Thymus (tissue), 2 donors: ENCODE data around the gene ARHGAP25. TPM values are rescaled to one million over a fixed set of nuclear protein-coding genes. Genes with fewer than 3 reads are reported as not detected.

ENCODE experiments used
- polyA plus RNA-seq: library from polyadenylated mRNA; stranded (reverse); fragments of 200-250 nt; gene quantifications from one replicate; pipeline ENCODE4 v1.2.3, GENCODE V29; 2013
- total RNA-seq: library from RNA; stranded (reverse); fragments of 120-200 nt; gene quantifications from one replicate; pipeline ENCODE4 v1.2.4, GENCODE V29; 2013
- donor health status: healthy.

Gene ARHGAP25
- total and polyA plus RNA-seq, 2 donors, result 31.7 to 32.2 TPM

Other genes starting within 250 kb of the ARHGAP25 start
- gene PROKR1, start 91.2 kb upstream of the ARHGAP25 start, total RNA-seq, result 0.05 TPM
- 0.07 TPM for gene PROKR1, start 91.2 kb upstream of the ARHGAP25 start, polyA plus RNA-seq
- 0.14 TPM for gene BMP10, start 136.6 kb downstream of the ARHGAP25 start, total RNA-seq
- 0.02 TPM for gene BMP10, start 136.6 kb downstream of the ARHGAP25 start, polyA plus RNA-seq
- 0.24 TPM for gene GKN2, start 218.1 kb downstream of the ARHGAP25 start, total RNA-seq
- gene GKN2, start 218.1 kb downstream of the ARHGAP25 start, polyA plus RNA-seq, result 0.75 TPM
- 1.4 TPM for gene GKN1, start 239.8 kb downstream of the ARHGAP25 start, total RNA-seq
- gene GKN1, start 239.8 kb downstream of the ARHGAP25 start, polyA plus RNA-seq, result 11.5 TPM